HG03045 (cell line): ENCODE data around the gene INKA2.
A peak's percentile ranks its signal among the peaks of the same experiment; 100 is the strongest.
"Not testable (repeated sequence)": the region's sequence is repeated elsewhere in the genome, so short reads cannot be mapped to it uniquely, and the experiment has no call there.

ENCODE experiments used
- ATAC-seq: cut with Tn5 transposase; IDR thresholded peaks from one replicate; pipeline ENCODE4 v1.9.1; 2021; ENCODE audit warnings: mild to moderate bottlenecking, moderate library complexity; ENCODE audit not compliant: unreplicated experiment

Gene INKA2

DNA sequence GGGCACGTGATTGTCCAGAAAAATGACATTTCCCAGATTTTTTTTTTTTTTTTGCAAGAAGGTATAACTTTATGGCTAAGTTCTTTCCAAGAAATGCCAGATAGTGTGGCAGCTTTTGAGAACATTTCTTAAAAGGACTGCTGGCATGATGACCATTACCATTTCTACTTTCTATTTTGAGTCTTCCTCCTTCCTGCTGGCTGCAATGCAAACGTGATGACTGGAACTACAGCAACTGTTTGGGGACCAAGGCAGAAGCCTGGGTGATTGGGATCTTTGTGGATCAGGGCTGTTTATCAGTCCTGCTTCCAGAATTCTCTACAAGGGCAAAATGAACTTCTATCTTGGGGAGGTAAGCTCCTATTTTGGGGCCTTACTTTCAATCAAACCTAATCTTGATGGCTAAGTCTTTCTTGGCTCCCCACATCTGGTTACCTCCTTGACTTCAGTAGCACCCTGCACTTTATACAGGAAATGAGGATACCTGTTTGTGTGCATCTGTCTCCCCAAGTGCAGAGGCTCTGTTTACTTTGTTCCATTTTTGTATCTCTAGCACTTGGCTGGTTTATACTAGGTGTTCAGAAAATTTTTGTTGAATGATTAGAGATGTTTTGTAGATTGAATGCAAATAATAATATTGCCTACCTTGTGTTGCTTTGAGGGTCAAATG lies 12.8 kb upstream of the INKA2 start:
- ATAC-seq: no peak

DNA sequence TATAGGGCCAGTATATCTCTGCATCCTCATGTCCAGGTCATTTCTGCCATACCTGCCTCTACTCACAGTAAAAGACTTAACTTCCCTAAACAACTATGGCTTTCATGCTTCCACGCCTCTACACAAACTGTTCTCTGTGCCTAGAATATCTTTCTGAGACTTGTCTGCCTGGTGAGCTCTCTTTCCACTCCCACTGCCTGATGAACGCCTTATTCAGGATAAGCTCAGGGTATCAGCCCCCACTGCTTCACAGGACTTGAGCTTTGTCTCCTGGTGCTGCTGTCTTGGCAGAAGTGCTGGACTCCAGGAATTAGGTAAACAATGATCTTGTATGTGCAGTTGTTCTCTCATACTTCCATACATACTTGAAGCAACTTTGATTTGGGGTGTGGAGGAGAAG lies 11.7 kb upstream of the INKA2 start:
- no peak for ATAC-seq

DNA sequence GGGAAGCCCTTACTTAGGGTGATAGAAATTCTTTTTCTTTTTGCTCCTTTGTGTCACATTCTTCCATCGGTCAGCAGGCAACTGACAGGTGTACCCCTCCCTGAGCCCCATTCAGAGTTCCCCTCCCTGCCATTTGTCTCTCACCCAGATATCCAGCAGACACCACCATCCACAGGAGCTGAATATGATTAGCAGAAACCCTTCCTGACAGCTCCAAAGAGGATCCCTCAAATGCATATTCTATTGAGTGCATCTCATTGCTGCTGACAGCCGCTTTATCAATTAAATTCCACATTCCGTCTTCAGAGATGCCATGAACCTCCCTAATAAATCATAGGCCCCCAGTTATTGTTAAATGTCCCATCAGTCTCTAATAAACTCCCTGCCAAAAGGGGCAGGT lies 10.4 kb upstream of the INKA2 start:
- ATAC-seq: no peak

DNA sequence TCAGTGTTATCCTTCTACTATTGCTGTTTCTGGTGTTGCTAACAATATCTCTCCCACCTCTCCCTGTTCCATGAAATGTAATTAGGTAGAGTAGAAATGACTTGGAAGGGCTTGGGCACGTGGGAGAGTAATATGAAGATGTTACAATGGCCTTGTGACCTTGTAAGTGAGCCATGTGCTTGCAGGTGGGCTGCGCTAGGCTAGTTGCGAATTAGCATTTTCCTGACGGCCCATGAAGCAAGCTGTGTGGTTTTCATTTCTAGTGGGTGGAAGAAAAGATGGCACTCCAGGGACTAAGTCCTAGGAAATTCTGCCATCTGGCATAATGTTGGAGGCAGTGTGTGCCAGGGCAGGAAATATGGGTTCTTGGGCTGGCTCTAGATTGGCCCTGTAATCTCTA lies 8.8 kb upstream of the INKA2 start:
- ATAC-seq: no peak

DNA sequence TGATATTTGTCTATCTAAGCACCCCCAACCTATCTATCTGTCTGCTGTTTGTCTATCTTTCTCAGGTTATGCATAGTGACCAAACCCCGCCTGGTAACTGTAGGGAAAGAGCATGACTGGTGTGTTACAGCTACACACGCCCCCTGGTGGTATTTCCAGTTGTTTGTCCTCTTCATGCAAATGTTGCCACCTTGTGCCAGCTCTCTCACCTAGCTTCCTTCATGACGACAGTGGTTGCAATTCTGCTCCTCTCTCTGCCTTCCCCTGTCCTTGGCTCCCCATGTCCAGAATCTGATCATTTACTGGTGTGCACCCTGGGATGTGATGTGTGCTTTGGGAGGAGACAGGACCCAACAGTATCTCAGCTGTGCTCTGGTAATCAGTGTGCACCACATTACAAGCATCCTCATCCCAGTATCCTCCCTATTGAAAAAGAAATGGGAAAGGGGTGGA lies 8.1 kb upstream of the INKA2 start:
- ATAC-seq: no peak

DNA sequence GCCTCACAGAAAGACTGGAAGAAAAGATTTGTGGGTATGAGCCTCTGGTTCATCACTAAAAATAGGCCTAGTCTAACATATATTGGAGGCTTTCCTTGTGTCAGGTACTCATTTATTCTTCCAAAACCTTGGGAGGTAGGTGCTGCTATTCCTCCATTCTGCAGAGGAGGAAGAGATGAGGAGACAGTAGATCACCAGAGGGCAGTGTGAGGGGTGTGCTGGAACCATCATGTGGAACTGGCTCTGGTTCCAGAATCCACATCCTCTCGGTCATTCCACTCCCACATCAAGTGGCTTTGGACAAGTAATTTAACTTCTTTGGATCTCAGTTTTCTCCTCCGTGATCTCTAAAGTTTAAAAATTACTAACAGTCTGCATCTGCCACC lies 7.4 kb upstream of the INKA2 start:
- ATAC-seq: no peak

DNA sequence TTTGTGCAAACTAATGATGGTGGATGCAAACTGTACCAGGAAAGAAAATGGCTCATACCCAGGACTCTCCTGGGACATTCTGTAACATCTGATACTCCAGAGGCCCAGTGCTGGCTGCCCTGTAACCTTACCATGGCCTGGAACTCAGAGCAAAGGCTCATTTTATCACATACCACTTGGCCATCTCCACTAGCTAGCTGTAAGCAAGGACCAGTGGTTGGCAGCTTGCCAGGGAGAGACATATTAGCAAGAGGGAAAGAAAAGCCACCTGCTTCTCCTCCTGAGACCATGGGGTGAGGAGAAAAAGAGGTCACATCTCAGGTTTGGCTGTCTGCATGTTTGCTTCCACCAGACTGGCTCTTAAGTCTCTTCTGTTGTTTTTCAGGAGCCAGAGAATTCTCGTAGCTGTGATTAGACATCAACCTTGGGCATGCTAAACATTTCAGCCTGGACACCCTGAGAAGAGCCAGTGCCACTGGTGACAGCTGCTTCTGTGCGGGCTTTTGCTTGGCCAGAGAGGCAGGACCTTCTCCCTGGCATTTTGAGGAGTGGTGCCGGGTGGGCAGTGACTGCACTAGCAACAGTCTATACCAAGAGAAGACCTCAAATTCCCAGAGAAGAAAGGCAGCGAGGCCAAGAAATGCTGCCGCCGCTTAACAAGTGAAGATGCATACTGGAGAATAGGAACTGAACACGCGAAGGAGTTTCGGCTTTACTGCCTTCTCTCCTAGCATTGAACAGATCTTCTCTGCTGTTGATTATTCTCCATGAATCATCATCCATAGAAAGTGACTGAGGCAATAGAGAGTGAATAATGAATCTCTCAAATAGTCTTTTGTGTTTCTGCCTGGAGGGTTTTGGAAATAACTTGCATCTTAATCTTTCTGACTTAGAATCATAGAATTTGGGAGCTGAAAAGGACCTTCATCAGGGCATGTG lies 6.7 kb upstream of the INKA2 start:
- ATAC-seq: no peak

DNA sequence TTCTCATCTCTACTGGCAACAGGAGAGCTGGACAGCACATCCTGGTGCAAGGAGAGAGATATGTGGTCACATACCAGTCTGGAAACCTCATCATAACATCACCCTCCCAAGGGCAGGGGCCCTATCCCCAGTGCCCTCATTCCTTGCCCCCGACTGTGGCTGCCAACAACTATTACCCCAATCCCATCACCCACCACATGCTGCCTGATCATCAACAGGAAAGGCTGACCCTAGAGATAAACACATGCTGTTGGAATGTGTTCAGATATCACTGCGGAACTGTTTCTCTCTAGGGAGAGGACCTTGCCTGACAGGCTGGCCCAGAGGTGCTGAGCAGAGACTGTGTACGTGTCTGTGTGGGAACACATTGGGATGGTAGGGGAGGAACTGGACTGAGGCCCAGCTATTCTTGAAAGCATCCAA lies 4.5 kb upstream of the INKA2 start:
- ATAC-seq: no peak

DNA sequence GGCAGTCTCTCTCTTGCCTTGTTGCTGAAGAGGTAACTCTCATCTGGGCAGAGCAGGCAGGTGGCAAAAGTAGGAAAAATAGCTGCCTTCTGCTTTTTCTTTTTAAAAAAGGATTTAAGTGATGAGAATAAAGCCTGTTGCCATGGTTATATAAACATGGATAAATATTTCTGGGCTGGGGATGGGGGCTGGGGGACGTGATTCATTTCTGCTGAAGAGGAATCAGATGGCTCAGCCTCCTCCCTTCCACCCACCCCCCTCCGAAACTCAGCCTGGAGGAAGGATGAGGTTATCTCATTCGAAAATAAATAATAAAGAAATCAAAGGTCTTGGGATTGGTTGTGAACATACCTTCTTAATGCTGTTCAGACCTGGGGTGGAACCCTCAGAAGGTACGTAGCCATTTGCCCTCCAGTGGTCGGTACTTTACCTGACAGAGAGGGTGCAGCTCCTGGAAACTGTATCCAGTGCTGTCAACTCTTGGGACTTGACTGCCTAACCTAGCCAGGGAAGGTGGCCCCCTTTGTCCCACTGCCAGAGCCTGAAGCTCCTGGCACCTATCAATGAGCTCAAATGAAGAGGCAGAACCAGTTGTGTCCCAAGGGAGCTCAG lies 3.8 kb upstream of the INKA2 start:
- ATAC-seq: no peak

DNA sequence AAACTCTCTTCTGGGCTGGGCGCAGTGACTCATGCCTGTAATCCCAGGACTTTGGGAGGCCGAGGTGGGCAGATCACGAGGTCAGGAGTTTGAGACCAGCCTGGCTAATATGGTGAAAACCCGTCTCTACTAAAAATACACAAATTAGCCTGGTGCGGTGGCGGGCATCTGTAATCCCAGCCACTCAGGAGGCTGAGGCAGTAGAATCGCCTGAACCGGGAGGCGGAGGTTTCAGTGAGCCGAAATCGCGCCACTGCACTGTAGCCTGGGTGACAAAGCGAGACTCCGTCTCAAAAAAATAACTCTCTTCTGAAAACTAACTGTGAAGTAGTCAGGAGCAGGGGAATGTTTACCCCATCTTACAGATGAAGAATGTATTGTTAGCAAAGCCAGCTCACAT lies 3.1 kb upstream of the INKA2 start:
- ATAC-seq: not testable (repeated sequence)

DNA sequence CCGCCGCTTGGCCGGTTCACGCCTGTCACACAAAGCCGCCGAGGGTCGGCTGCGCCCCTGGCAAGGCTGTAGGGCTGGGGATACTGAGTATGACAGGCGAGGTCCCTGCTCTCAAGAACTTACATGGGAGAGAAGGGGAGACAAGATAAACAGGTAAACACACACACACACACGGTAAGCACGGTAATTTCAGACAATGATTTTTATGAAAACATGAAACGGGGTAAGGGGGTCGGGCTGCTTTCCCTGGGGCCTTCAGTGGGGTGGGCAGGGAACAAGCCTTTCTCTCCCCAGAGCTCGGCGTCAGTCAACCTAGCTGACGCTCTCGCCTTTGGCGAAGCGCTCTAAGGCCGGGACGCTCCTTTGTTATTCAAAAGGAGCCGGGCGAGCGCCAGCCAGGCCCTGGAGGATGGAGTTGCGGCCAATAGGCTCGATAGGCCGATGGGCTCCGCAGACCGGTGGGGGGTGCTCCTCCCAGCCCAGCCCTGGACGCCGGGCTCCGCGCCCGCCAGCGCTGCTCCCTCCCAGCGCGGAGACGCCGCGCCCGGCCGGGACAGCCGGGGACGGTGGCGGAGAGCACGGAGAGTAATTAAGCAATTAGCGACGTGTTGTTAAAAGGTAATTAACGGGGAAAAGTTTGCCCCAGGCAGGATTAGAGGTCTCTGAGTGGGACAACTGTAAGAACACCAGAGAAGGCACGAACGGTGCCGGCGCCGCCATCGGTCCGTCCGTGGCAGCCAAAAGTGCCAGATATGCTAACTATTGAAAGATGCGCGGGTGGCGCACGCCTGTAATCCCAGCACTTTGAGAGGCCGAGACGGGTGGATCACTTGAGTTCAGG lies 950 bp upstream of the INKA2 start:
- ATAC-seq: no peak

DNA sequence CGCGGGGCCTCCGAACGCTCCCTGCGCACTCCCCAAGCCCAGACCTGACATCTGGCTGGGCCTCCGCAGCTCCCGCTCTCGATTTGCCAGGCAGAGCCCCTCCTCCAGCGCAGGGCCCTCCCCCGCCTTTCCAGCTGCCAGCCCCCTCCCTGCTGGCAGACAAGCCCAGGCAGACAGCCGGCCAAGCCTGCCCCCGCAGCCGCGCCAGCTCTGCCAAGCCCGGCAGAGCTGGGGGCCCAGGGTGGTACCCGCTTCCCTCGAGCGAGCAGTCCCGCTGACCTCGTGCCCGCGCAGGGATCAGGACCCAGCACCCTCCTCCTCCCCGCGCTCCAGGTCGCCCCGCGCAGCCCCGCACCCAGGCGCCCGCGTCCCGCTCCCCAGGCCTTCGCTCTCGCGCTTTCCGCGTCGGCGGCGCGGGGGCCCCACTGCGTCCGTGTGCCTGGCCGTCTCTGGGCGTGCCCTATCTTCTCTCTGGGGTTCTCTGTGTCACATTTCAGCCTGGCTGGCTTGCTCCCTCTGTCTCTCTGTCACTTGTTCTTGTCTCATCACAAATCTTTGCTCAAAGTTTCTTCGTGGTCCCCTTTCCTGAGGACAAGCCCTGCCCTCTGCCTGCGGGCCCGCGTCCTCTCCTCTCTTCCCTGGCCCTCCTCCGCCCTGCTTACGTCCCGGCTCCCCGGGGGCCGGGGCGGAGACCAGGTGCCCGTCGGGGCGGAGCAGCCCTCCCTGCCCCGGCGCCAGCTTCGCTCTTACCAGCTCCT lies 580 bp downstream of the INKA2 start:
- peak; percentile 46 for ATAC-seq

DNA sequence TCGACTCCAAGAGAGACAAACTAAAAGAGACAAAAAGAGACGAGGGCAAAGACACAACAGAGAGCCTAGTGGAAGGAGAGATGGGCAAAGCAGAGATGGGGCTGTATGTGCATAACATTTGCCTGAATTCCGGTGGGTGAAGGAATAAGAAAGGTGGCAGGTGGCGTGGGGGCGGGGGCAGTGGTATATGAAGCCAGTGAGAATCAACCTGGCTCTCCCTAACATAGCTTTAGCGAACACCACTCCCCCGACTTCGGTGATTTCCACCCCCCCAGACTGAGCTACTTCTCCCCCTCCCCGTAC lies 1.1 kb downstream of the INKA2 start:
- ATAC-seq: no peak

DNA sequence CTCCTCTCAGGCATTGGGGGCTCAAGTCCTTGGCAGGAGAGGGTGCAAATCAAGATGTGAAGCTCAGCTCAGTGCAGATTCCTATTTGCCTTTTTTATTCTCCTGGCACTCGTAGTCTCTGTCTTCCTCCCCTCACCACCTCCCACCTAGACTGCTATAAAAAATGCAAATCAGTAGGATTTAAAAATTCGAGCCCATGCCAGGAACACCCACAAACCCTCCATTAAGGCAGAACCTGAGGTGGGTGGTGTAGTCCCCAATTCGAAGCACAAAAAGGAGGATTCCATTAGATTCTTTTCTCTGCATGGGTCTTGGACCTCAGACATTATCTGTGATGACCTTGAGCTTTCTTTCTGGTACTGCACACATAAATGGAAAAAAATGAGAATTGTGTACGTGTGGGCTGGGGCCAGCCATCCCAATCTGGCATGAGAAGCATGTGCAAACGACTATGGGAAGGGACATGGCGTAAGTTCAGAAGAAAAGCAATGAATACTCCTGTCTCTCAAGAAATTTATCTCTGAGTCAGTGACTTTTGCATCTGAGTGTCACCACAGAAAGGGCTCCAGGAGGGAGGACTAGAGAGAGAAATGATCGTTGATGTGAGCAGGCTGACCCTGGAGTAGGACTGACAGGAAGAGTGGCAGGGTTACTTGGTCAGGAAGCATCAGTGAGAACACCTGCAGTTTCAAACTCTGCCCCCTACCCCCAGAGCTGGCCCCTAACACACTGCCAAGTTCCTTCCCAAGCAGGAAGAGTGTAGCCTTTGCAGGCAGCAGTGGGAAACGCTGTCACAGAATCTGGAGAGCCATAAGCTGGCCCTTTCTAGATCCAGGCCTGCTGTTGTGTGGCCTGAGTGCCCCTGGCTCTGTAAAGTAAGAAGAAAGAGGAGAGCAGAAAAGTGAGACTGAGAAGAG lies 1.7 kb downstream of the INKA2 start:
- no peak for ATAC-seq

DNA sequence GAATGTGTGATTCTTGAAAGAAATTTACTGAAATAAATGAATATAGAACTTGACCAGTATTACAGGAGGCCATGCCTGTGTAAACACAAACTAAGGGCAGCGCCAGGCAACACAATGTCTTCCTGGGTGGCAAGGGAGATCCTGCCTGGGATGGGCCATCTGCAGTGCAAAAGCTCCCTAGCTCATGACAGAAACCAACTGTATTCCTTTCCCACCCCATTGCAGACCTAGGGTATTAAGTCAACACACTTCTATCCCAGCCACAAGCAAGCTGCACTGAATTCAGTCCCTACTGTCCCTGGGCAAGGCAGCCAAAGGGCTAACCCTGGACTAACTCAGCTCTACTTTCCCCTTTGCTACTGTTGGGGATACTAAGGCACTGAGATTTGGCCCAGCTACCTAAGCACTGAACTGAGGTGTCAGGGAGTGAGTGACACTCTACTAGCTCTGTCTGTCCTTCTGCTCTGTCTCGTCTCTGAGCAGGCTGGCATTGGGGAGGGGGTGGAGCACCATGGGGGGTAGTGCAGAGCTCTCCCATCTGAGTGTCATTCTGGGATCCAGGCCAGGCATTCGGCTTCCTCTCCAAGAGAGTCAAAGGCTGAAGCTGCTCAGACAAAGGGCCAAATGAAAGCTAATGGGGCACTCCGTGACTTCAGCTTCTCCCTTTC lies 2.5 kb downstream of the INKA2 start:
- no peak for ATAC-seq

DNA sequence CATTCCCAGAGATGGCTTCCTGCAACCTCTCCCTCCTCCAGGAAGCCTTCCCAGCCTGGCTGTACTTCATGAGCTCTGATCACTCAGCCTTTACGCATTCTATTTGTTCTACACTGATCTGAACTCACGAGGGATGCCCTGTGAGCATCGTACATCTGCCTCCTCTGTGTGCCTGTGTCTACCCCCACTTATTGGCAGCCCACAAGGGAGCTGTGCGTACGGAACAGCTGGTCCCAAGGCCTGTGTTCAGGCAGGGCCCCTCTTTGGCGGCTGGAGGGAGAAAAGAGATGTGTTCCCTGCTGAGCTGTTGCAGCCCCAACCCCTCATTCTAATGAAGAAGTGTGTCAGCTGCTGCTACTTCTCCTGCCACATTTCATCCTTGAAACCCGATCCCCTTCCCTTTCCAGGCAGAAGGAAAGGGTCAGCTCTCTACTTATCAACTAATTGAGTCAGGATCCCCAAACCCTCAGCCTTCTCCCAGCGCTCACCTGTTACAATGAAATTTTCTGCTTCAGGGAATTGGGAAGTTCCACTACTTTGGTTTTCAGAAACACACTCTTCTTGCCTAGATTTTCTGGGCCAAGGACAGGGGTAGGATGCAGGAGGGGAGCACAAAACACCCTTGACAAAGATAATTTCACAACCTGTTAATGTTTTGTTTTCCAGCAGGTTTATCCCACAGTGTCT lies 3.2 kb downstream of the INKA2 start:
- ATAC-seq: no peak

DNA sequence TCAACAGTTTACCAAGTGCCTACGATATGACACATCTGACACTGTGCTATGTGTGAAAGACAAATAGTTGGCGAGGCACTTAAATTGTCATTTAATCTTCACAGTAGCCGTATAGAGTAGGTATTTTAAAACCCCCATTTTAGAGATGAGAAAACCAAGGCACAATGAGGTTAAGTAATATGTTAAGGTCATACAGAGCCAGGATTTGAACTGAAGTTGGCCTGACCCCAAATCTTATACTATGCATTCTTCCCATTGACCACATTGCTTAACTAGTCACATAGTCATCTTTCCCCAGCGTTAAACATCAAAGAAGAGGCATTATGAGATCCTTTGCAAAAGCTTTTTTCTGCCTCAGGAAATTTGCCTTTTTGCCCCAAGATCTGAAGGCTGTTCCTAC lies 3.9 kb downstream of the INKA2 start:
- no peak for ATAC-seq

DNA sequence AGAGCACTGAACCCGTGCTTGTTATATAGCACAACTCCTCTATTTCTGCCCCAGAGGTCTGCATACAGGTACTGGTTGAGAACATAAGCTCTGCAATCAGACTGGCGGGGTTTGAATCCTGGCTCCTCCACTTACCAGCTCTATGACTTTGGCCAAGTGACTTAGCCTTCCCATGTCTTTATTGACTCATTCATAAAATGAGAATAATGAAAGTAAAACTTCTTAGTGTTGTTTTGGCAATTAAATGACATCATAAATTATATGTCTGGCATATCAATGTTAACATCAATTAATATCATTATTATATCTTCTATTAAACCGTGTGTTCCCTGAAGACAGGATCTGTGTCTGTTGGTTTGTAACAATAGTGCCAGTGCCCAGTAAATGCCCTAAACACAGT lies 4.3 kb downstream of the INKA2 start:
- no peak for ATAC-seq
